Ovary (tissue), 3 donors: Measurements from ENCODE around the gene DUSP1.

ENCODE experiments used
- CTCF ChIP-seq, 3 donors: fragments of 450-650 bp in 2 of 3; fragments of 200-600 bp in 1 of 3; IDR thresholded peaks; one replicate each; pipeline versions ENCODE4 v1.5.1 to v1.8.0; 2016 to 2022; ENCODE audit warnings: antibody characterized with exemption in 3 of 3, mild to moderate bottlenecking in 1 of 3
- POLR2A ChIP-seq: fragments of 450-650 bp; IDR thresholded peaks from one replicate; pipeline ENCODE4 v1.6.1; 2017; ENCODE audit warnings: antibody characterized with exemption, mild to moderate bottlenecking, moderate library complexity
- donor health status: DM: no; HTN: no; CAD: no.

DNA sequence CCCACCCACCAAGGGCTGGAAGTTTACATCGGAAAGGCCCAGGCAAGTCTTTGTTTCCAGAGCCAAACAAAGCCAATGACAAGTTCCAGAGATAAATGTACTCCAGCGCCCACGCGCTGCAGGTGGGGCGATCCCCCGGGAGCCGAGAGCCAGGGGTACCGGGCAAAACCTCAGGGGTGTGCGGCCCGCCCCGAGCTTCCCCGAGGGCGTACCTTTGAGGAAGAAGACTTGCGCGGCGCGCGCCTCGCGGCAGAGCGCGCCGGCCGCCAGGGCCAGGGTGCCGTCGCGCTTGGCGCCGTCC is 671 bp downstream of the DUSP1 start:
- no peak for TF ChIP-seq CTCF (IDR thresholded peaks at IDR 0.05)
- TF ChIP-seq POLR2A = no peak
